ENCODE data around the gene ACP5. TPM values are rescaled to one million over a fixed set of nuclear protein-coding genes. Genes with fewer than 3 reads are reported as not detected.
"Not testable (repeated sequence)": the region's sequence is repeated elsewhere in the genome, so short reads cannot be mapped to it uniquely, and the experiment has no call there.

ACP5 gene
- 0.95 TPM for total RNA-seq (ENCODE audit: unreplicated experiment)
- long read RNA-seq, partial matches to known transcripts = 2 of 2 reads
- long read RNA-seq, other reads (novel, unspliced or antisense) = 0 of 2 reads

DNA sequence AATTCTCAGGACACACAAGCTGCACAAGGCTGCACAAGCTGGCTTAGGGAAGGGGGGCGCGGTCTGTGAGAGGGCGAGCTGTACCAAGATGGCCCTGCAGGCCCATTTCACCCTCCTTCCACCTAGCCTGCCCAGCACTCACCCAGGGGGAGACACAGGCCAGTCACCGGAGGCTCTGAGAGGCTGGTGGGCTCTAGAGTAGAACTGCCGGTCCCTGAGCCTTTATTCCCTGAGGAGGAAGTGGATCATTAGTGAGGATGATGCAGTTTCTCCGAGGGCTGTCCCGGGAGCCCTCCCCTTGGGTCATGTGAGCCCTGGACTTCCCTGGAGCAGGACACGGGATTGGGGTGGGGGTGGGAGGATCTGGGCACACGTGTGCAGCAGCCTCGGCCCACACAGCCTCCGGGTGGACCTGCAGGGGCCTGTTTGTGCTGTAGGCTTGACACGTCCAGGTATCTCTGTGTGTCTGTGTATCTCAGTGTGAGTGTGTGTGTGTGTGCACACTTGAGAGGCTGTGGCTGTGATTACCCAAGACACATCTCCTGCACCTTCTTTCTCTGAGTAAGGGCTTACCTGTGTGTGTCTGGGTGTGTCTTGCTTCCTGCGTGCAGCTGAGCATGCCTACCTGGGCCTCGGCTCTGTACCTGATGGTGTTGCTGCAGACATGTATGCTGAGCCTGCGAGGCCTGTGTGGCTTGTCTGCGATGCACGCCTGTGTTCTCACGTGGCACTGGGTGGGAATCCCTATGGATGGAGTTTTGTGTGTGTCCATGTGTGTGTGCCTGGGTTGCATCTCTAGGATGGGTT is at the start of gene ACP5:
Gene ACP5 (minus strand): TSS at position 195 of the 807 bp plus-strand sequence. CDS start 328 bp downstream, outside the sequence.
- Mint-ChIP-seq H3K4me1 (ENCODE audit: unreplicated experiment) (peaks cover 6% of the 10 kb centered on the region), H3K27me3 (ENCODE audit: unreplicated experiment) (peaks cover 2% of the 10 kb centered on the region), H3K36me3 (ENCODE audit: low read depth, unreplicated experiment) (no peaks in the 10 kb centered on the region), H3K27ac (ENCODE audit: unreplicated experiment) (no peak within 1 kb of the TSS), H3K9me3 (ENCODE audit: unreplicated experiment) (no peaks in the 10 kb centered on the region), H3K4me3 (ENCODE audit: unreplicated experiment) (no peak within 1 kb of the TSS)
- no peak for DNase-seq (ENCODE audit: low spot score)
- TF ChIP-seq, protein P1, sequence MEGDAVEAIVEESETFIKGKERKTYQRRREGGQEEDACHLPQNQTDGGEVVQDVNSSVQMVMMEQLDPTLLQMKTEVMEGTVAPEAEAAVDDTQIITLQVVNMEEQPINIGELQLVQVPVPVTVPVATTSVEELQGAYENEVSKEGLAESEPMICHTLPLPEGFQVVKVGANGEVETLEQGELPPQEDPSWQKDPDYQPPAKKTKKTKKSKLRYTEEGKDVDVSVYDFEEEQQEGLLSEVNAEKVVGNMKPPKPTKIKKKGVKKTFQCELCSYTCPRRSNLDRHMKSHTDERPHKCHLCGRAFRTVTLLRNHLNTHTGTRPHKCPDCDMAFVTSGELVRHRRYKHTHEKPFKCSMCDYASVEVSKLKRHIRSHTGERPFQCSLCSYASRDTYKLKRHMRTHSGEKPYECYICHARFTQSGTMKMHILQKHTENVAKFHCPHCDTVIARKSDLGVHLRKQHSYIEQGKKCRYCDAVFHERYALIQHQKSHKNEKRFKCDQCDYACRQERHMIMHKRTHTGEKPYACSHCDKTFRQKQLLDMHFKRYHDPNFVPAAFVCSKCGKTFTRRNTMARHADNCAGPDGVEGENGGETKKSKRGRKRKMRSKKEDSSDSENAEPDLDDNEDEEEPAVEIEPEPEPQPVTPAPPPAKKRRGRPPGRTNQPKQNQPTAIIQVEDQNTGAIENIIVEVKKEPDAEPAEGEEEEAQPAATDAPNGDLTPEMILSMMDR (IDR thresholded peaks at IDR 0.05; ENCODE audit: unreplicated experiment) = no peak

DNA sequence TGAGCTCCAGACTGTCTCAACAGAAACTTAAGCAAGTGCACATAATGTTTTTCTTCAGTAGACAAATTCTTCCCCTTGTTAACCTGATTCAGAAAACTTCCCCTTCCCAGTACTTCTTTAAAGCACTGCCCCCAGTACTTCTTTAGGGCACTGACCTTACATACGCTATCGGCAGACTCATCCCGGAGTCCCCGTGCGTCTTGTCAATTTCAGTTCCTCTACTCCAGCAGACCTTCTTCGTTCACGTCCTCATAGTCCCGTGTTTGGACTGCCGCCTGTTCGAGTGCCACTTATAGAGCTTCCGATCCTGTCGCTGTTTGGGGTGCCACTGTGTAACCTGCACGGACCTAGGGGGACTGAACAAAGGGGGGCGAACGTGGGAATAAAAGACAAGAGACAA is 48.8 kb upstream of the ACP5 start:
- DNase-seq (ENCODE audit: low spot score) = no peak
- TF ChIP-seq, protein P1 (IDR thresholded peaks at IDR 0.05; ENCODE audit: unreplicated experiment) = no peak
- peaks cover 7% of the 10 kb centered on the region for H3K36me3 Mint-ChIP-seq (ENCODE audit: low read depth, unreplicated experiment)
- no peak overlapping the region for H3K27ac Mint-ChIP-seq (ENCODE audit: unreplicated experiment)
- H3K4me1 Mint-ChIP-seq (ENCODE audit: unreplicated experiment) = peaks cover 6% of the 10 kb centered on the region
- peaks cover 3% of the 10 kb centered on the region for H3K27me3 Mint-ChIP-seq (ENCODE audit: unreplicated experiment)
- H3K4me3 Mint-ChIP-seq (ENCODE audit: unreplicated experiment) = no peak overlapping the region
- peaks cover 6% of the 10 kb centered on the region for H3K9me3 Mint-ChIP-seq (ENCODE audit: unreplicated experiment)

DNA sequence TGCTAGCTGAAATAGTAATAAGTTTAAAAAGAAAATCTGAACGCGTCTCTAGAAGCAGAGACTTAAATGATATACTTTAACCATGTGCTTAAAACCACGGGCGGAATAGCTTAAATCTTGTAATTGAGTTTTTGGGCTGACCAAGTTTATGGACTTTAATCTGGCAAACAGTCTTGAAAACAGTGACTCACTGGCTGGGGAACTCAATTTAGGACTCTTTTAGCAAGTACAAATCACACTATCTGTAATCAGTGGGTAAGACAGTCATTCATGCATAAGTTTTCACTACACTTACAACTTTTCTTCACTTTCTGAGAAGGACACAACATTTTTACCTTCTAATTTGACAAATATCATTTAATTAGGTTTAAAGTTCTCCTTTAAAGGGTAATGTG is 46.6 kb upstream of the ACP5 start:
- DNase-seq (ENCODE audit: low spot score) = no peak
- H3K4me3 Mint-ChIP-seq (ENCODE audit: unreplicated experiment) = peak overlapping the region; percentile 45
- H3K27me3 Mint-ChIP-seq (ENCODE audit: unreplicated experiment) = peaks cover 3% of the 10 kb centered on the region
- H3K27ac Mint-ChIP-seq (ENCODE audit: unreplicated experiment) = no peak overlapping the region
- peaks cover 6% of the 10 kb centered on the region for H3K4me1 Mint-ChIP-seq (ENCODE audit: unreplicated experiment)
- peaks cover 21% of the 10 kb centered on the region for H3K36me3 Mint-ChIP-seq (ENCODE audit: low read depth, unreplicated experiment)
- TF ChIP-seq, protein P1 (IDR thresholded peaks at IDR 0.05; ENCODE audit: unreplicated experiment) = no peak
- H3K9me3 Mint-ChIP-seq (ENCODE audit: unreplicated experiment) = peaks cover 6% of the 10 kb centered on the region

DNA sequence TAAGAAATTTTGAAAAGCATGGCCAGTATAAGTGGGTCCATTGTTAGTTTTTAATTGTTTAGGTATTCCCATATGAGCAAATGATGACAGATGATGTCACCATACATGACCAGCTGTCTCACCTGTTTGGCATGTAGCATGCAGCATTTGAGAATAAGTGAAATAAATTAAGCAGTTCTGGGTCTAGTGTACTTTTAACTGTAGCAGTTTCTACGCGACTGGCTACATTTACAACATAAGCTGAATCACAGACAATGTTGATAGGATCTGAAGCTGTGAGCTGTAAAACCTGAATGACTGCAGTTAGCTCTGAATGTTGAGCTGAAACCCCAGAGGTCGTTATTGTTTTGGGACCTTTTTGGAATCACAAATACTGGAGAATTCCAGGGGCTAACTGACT is 45.0 kb upstream of the ACP5 start:
- DNase-seq (ENCODE audit: low spot score); H3K27ac Mint-ChIP-seq (ENCODE audit: unreplicated experiment); H3K4me3 Mint-ChIP-seq (ENCODE audit: unreplicated experiment); H3K4me1 Mint-ChIP-seq (ENCODE audit: unreplicated experiment); H3K27me3 Mint-ChIP-seq (ENCODE audit: unreplicated experiment): not testable (repeated sequence)
- peaks cover 38% of the 10 kb centered on the region for H3K36me3 Mint-ChIP-seq (ENCODE audit: low read depth, unreplicated experiment)
- H3K9me3 Mint-ChIP-seq (ENCODE audit: unreplicated experiment) = peaks cover 10% of the 10 kb centered on the region

DNA sequence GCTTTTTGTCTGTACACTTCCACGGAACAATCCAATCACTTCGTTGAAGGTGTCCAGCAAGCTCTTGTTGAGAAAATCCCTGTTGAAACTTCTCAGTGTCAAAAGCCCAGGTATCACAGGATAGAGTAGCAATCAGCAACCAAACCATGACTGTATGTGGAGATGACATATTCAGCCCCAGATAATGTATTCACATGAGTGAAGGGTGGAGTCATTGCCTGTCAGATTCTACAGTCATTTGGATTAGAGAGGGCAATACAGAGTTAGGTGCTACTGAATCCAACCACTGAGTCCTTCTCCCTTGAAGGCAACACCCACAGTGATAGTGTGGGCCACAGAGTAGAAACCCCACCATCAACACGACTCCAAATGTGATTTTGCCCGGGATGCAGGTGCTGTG is 43.1 kb upstream of the ACP5 start:
- Mint-ChIP-seq H3K36me3 (ENCODE audit: low read depth, unreplicated experiment) (peaks cover 52% of the 10 kb centered on the region), H3K9me3 (ENCODE audit: unreplicated experiment) (peaks cover 17% of the 10 kb centered on the region), H3K4me3 (ENCODE audit: unreplicated experiment) (peak overlapping the region; percentile 65), H3K27me3 (ENCODE audit: unreplicated experiment) (peaks cover 3% of the 10 kb centered on the region), H3K27ac (ENCODE audit: unreplicated experiment) (no peak overlapping the region), H3K4me1 (ENCODE audit: unreplicated experiment) (peaks cover 6% of the 10 kb centered on the region)
- no peak for DNase-seq (ENCODE audit: low spot score)
- TF ChIP-seq, protein P1 (IDR thresholded peaks at IDR 0.05; ENCODE audit: unreplicated experiment) = no peak

All from endothelial cell (in vitro differentiated cells).